ENCODE measurements around the gene NUP62.
A peak's percentile ranks its signal among the peaks of the same experiment; 100 is the strongest.
"Not testable (repeated sequence)": the region's sequence is repeated elsewhere in the genome, so short reads cannot be mapped to it uniquely, and the experiment has no call there.

NUP62 gene

DNA sequence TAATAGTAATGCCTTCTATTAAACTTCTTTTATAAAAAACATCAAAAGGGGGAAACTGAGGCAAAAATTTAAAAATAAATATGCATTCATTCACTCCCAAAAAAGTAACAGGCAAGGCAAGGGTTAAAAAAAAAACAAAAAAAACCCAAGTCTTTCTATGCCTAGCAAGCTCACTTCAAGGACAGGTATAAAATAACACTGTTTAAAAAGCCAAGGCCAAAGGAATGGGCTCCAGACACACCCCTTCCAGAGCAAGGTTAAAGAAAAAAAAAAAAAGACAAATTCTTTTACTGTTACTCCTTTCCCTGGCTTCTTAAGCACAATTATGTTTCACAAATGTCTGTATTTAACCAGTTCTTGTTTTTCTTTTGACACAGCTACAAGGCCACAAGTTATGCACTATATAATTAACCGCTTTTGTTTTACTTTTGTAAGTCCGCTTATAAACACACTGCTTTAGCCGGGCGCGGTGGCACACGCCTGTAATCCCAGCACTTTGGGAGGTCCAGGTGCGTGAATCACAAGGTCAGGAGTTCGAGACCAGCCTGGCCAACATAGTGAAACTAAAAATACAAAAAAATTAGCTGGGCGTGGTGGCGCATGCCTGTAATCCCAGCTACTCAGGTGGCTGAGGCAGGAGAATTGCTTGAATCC, 28.1 kb upstream of the NUP62 start:
- Mint-ChIP-seq H3K27ac (no peak overlapping the region), H3K27me3 (peaks cover 9% of the 10 kb centered on the region), H3K4me3 (no peak overlapping the region)

DNA sequence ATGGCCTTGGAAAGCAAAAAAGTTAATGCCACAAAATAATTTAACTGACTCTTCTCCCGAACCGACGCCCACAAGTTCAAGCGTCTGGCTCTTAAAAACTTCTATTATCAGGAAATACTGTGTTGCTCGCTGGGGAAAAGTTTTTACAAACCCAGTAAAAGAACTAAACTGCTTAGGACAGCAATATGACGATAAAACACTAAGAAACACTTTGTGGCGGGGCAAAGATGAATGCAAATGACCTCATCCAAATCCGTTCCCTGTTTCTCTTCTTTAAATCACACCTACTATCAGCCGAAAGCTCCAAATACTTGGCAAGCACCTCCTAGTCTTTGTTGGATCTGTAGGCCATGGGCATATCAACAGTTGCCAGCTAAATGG, 26.8 kb upstream of the NUP62 start:
- Mint-ChIP-seq H3K36me3 (no peaks in the 10 kb centered on the region), H3K9me3 (no peaks in the 10 kb centered on the region), H3K4me3 (no peak overlapping the region), H3K27me3 (peaks cover 14% of the 10 kb centered on the region), H3K27ac (no peak overlapping the region), H3K4me1 (peaks cover 14% of the 10 kb centered on the region)
- ATAC-seq (ENCODE audit: low read depth) (no peak), DNase-seq (ENCODE audit: low spot score in 2 of 2) (no peak)

More for the DNA sequence above, 28.1 kb upstream of the NUP62 start:
- Mint-ChIP-seq H3K4me1 (peaks cover 9% of the 10 kb centered on the region), H3K9me3 (no peaks in the 10 kb centered on the region), H3K36me3 (no peaks in the 10 kb centered on the region)
- DNase-seq (ENCODE audit: low spot score in 2 of 2) (no peak), ATAC-seq (ENCODE audit: low read depth) (no peak)

DNA sequence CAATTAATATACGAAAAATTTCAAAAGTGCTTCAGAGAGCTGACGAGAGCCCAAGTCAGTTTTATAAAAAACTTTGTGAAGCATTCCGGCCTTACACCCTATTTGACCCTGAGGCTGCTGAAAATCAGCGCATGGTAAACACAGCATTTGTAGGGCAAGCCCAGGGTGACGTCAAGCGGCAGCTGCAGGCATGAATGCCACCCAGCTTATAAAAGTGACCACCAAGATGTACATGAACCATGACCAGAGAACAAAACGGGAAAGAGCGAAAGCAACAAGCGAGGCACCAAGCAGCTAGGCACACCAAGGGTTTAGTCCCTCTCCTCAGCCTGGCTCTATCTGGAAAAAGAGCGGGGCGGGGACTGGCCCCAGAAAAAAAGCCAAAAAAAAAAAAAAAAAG, 25.6 kb upstream of the NUP62 start:
- Mint-ChIP-seq H3K4me3 (no peak overlapping the region), H3K9me3 (no peaks in the 10 kb centered on the region), H3K36me3 (no peaks in the 10 kb centered on the region), H3K4me1 (peaks cover 15% of the 10 kb centered on the region), H3K27ac (no peak overlapping the region), H3K27me3 (peaks cover 15% of the 10 kb centered on the region)
- DNase-seq (ENCODE audit: low spot score in 2 of 2) (no peak), ATAC-seq (ENCODE audit: low read depth) (no peak)

DNA sequence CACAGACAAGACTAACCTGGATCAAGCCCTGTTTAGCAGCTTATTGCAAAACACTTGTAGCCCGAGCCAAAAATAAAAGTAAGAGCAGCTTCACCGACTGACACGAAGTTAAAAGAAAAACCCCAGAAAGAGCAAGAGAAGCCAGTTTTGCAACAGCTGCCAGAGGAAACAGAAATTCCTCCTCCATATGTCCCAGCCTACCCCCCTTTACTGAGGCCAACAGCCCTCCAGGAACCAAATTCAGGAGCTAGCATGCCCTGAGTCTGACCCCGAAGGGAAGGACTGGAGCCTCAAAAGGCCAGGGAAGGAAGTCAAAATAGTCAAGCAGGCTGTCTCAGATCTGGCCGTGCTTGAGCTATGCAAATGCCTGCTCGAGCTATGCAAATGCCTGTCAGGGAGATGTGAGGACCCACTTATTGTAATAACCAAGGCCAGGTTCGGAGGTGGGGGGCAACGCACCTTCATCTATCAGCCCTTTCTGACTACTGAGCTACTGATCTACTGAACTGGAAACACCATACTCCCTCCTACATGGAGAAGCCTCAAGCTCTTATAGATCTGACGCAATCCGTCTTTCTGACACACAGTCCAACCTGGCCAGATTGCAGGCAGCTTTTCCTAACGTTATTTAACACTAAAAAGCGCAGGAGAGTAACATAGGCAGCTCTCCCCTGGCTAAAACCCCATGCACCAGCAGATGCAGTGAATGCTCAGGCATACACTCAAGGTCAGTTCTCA, 25.0 kb upstream of the NUP62 start:
- Mint-ChIP-seq H3K27ac (no peak overlapping the region), H3K4me1 (peaks cover 15% of the 10 kb centered on the region), H3K9me3 (no peaks in the 10 kb centered on the region), H3K4me3 (no peak overlapping the region), H3K36me3 (no peaks in the 10 kb centered on the region), H3K27me3 (peaks cover 15% of the 10 kb centered on the region)
- DNase-seq (ENCODE audit: low spot score in 2 of 2) (no peak), ATAC-seq (ENCODE audit: low read depth) (no peak)

DNA sequence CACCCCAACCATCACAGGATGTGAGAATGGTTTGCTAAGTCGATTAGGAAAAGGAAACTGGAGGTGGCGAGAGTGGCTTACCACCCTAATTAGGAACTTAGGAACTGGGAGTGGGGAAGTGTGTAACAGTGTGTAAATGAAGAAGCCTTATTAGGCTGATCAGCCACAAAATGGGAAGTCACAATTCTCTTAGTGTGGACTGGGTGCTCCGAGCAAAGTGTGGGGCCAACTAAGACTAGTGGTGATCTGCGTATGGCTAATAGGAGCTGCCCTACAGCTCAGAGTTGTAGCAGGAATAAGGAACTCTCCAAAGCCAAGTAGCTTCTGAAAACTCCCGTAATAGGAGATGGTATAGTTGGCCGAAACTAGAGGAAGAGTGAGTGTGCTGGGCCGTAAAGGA, 24.1 kb upstream of the NUP62 start:
- peaks cover 15% of the 10 kb centered on the region for H3K27me3 Mint-ChIP-seq
- ATAC-seq (ENCODE audit: low read depth), result no peak
- peaks cover 15% of the 10 kb centered on the region for H3K4me1 Mint-ChIP-seq
- H3K9me3 Mint-ChIP-seq, result no peaks in the 10 kb centered on the region
- DNase-seq (ENCODE audit: low spot score in 2 of 2), result no peak
- H3K27ac Mint-ChIP-seq, result no peak overlapping the region
- no peaks in the 10 kb centered on the region for H3K36me3 Mint-ChIP-seq
- H3K4me3 Mint-ChIP-seq, result no peak overlapping the region

DNA sequence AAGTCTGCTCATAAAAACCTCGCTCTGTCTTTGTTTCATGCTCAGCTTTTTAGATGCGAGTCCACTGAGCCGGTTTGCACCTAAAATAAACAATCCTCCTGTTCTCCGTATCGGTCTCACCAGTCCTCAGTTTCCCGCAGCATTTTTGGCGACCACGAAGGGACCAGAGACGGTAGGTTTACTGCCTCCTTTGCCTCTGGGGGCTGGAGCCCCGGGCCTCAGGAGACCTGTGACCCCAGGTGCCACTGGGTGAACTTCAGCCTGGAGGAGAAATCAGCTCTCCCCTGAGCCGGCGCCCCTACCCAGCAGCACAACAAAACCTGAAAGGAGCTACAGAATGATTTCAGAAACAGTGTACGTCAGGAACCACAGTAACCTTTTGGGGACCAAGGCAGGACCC, 23.6 kb upstream of the NUP62 start:
- no peaks in the 10 kb centered on the region for H3K36me3 Mint-ChIP-seq
- H3K27ac Mint-ChIP-seq, result no peak overlapping the region

DNA sequence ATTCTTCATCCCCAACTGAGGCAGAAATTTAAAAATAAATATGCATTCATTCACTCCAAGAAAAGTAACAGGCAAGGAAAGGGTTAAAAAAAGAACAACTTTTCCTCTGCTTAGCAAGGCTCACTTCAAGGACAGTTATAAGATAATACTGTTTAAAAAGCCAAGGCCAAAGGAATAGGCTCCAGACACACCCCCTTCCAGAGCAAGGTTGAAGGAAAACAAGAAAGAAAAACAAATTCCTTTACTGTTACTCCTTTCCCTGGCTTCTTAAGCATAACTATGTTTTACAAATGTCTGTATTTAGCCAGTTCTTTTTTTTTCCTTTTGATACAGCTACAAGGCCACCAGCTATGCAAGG, 23.2 kb upstream of the NUP62 start:
- DNase-seq (ENCODE audit: low spot score in 2 of 2) (no peak), ATAC-seq (ENCODE audit: low read depth) (no peak)
- Mint-ChIP-seq H3K9me3 (no peaks in the 10 kb centered on the region), H3K4me3 (no peak overlapping the region), H3K27ac (no peak overlapping the region), H3K4me1 (peaks cover 15% of the 10 kb centered on the region), H3K36me3 (no peaks in the 10 kb centered on the region), H3K27me3 (peaks cover 13% of the 10 kb centered on the region)

More for the DNA sequence above, 23.6 kb upstream of the NUP62 start:
- DNase-seq (ENCODE audit: low spot score in 2 of 2) (no peak), ATAC-seq (ENCODE audit: low read depth) (no peak)
- peaks cover 14% of the 10 kb centered on the region for H3K27me3 Mint-ChIP-seq
- no peaks in the 10 kb centered on the region for H3K9me3 Mint-ChIP-seq
- H3K4me3 Mint-ChIP-seq, result no peak overlapping the region
- H3K4me1 Mint-ChIP-seq, result peaks cover 15% of the 10 kb centered on the region

DNA sequence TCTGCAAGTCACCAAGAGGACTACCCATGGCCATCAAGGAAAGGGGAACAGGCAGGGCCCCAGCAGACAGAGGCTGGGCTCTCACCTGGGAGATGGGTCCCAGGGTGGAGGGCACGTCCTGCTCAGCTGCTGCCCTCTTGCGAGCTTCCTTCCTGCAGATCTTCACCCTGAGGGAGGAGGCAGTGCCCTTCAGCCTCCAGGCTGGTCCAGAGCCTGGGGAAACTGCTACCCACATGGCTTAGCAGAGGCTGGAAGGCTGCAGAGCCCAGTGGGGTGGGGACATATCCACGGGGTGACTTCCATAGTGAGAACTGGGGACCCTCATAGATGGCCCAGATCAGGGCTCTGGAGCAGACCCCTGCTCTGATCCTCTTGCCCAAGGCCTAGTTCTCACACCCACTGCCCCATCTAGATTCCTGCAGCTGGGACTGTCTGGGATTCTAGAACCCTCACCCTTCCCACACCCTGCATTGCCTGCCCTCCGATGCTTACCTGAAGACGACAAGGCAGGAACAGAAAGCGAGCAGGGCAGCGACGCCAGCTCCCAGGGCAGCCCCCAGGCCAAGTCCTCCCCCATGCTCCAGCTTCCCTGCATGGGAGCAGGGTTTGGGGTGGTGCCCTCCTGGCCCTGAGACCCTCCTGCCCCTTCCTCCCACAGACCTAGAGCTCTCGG, 22.6 kb upstream of the NUP62 start:
- ATAC-seq (ENCODE audit: low read depth) (no peak), DNase-seq (ENCODE audit: low spot score in 2 of 2) (no peak)
- peaks cover 15% of the 10 kb centered on the region for H3K4me1 Mint-ChIP-seq
- peaks cover 13% of the 10 kb centered on the region for H3K27me3 Mint-ChIP-seq
- no peaks in the 10 kb centered on the region for H3K9me3 Mint-ChIP-seq
- no peak overlapping the region for H3K4me3 Mint-ChIP-seq
- H3K27ac Mint-ChIP-seq, result no peak overlapping the region
- no peaks in the 10 kb centered on the region for H3K36me3 Mint-ChIP-seq

DNA sequence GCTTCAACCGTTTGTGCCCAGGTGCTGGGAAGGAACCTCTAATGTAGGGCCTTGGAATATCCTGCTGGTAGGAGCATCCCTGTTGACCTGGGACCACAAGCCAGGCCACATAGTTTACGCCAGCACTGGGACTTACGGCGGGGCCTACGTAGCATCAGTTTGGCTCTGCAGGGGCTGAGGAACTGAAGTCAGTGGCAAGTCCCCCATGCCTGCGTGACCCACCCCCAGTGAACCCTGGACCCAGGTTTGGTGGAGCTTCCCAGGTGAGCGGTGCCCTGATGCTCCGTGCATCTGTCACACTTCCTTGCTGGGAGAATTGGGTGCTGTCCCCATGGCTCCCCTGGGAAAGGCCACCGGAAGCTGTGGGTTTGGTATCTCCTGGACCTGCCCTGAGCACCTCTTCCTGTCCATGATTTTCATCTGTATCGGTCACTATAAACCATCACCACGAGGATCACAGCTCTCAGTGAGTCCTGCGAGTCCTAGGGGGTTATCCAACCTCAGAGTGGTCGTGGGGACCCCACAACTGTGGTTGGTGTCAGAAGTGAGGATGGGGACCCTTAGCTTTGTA, 21.7 kb upstream of the NUP62 start:
- Mint-ChIP-seq H3K27ac (no peak overlapping the region), H3K4me1 (peaks cover 15% of the 10 kb centered on the region), H3K9me3 (no peaks in the 10 kb centered on the region), H3K27me3 (peaks cover 15% of the 10 kb centered on the region), H3K36me3 (no peaks in the 10 kb centered on the region), H3K4me3 (no peak overlapping the region)
- ATAC-seq (ENCODE audit: low read depth), result no peak
- DNase-seq (ENCODE audit: low spot score in 2 of 2), result no peak

DNA sequence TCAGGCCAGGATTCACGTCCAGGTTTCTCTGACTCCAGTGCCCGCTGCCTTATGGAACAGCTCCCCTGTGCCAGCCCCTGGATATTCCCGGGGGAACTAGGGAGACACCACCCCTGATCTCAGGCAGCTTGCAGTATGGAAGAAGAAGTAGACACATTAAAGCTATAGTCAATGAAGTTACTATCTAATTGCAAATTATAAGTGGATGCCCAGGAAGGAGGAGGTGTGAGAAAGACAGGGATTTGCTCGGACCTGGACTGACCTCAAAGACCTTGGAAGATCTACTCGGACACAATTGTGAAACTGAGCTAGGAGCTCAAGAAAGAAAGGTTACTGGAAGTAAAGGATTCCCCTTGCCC, 21.3 kb upstream of the NUP62 start:
- Mint-ChIP-seq H3K27me3 (peaks cover 15% of the 10 kb centered on the region), H3K4me1 (peaks cover 15% of the 10 kb centered on the region), H3K4me3 (no peak overlapping the region), H3K36me3 (no peaks in the 10 kb centered on the region), H3K27ac (no peak overlapping the region), H3K9me3 (no peaks in the 10 kb centered on the region)
- ATAC-seq (ENCODE audit: low read depth) (no peak), DNase-seq (ENCODE audit: low spot score in 2 of 2) (no peak)

DNA sequence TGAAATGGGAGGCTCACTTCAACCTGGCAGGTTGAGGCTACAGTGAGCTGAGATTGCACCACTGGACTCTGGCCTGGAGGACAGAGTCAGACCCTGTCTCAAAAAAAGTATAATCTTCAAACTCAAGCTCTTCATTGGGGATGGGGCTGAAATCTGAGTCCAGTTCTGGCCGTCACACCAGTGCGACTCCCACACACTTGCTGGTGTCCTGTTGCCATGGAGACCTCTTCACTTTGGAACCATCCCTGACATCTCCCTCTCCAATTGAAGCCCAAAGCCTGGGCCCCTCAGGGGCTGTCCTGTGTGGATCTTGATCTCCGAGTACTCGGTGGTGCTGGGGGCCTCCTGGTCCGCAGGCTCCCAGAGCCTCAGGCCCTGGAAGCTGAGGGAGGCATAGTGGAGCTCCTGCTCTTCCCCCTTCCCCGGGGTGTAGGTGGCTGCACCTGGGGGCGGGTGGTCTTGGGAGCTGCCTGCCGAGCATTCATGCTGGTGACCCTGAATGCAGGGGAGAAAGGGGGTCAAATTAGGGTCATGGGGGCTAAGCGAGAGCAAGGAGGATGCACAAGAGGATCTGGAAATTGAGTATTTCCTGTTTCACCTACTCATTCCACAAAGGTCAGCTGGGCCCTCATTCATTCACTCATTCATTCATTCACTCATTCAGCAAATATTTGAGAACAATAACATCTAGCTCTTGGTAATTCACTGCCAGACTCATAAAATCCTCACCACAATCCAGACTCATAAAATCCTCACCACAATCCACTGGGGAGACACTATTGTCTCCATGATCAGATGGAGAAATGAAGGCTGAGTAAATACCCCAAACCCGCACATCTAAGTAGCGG, 20.7 kb upstream of the NUP62 start:
- DNase-seq (ENCODE audit: low spot score in 2 of 2) (no peak), ATAC-seq (ENCODE audit: low read depth) (no peak)
- H3K9me3 Mint-ChIP-seq, result peaks cover 2% of the 10 kb centered on the region
- H3K4me1 Mint-ChIP-seq, result peaks cover 19% of the 10 kb centered on the region
- no peaks in the 10 kb centered on the region for H3K36me3 Mint-ChIP-seq
- H3K27me3 Mint-ChIP-seq, result peaks cover 12% of the 10 kb centered on the region
- H3K27ac Mint-ChIP-seq, result no peak overlapping the region
- no peak overlapping the region for H3K4me3 Mint-ChIP-seq

DNA sequence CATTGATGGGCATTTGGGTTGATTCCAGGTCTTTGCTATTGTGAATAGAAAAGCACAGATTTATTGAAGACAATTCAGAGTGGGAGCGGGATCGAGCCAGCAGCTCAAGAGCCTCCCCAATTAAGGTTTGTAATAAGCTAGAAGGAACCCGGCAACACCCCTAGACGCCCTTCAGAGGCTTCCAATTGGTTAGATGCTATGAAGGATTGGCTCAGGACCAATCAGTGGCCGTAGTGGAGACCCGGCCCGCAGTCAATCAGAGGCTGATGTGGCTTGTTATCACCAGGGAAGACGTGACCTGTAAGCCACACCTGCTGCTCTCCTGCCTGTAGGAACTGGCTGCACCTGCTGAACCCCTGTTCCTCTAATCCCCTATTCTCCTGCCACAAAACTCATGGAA, 17.1 kb upstream of the NUP62 start:
- H3K27me3 Mint-ChIP-seq, result peaks cover 11% of the 10 kb centered on the region

DNA sequence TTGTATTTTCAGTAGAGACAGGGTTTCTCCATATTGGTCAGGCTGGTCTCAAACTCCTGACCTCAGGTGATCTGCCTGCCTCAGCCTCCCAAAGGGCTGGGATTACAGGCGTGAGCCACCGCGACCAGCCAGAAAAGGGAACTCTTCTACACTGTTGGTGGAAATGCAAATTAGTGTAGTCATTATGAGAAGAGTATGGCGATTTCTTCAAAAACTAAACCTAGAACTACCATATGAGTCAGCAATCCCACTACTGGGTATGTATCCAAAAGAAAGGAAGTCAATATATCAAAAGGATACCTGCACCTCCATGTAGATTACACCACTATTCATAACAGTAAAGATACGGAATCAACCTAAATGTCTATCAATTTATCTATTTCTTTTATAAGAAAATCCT, 15.3 kb upstream of the NUP62 start:
- not testable (repeated sequence) for H3K4me1 Mint-ChIP-seq; H3K27ac Mint-ChIP-seq; H3K36me3 Mint-ChIP-seq; H3K9me3 Mint-ChIP-seq; H3K4me3 Mint-ChIP-seq; DNase-seq (ENCODE audit: low spot score in 2 of 2)
- H3K27me3 Mint-ChIP-seq, result peaks cover 11% of the 10 kb centered on the region
- peak; percentile 73 for ATAC-seq (ENCODE audit: low read depth)

More for the DNA sequence above, 17.1 kb upstream of the NUP62 start:
- Mint-ChIP-seq H3K27ac (no peak overlapping the region), H3K9me3 (peaks cover 4% of the 10 kb centered on the region), H3K36me3 (no peaks in the 10 kb centered on the region), H3K4me3 (no peak overlapping the region), H3K4me1 (peaks cover 12% of the 10 kb centered on the region)
- no peak for DNase-seq (ENCODE audit: low spot score in 2 of 2)
- ATAC-seq (ENCODE audit: low read depth), result no peak

DNA sequence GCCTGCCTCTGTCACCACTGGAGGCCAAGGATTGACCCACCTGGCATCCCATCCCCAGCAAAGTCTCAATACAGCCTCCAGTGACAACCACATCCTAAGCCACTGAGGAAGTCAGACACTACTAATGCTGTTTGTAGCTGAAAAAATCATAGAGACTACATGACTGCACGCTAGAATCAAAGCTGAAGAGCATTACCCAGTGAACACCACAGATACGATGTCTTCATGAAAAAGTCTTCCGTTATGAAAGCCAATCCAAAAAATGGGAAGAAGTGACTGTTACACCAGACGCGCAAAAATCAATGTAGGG, 11.1 kb upstream of the NUP62 start:
- Mint-ChIP-seq H3K9me3 (peaks cover 4% of the 10 kb centered on the region), H3K36me3 (no peaks in the 10 kb centered on the region), H3K27ac (no peak overlapping the region), H3K27me3 (peaks cover 9% of the 10 kb centered on the region), H3K4me3 (no peak overlapping the region), H3K4me1 (peaks cover 7% of the 10 kb centered on the region)
- ATAC-seq (ENCODE audit: low read depth) (no peak), DNase-seq (ENCODE audit: low spot score in 2 of 2) (no peak)
